Upper lobe of left lung (tissue), 6 donors: ENCODE measurements around the gene TNFAIP8L2. TPM values are rescaled to one million over a fixed set of nuclear protein-coding genes. Genes with fewer than 3 reads are reported as not detected.

Source experiments
- ATAC-seq, 2 donors: fragments of 200-7000 bp; cut with Tn5 transposase; one replicate each; pipeline ENCODE4 v1.9.1; 2022; ENCODE audit warnings: mild to moderate bottlenecking in 2 of 2, moderate library complexity in 2 of 2; ENCODE audit not compliant: low FRiP score in 2 of 2
- DNase-seq, 2 donors: peaks; one replicate each; pipeline ENCODE4 v3.0.0-alpha.2; 2019 to 2020
- H3K27ac ChIP-seq, 4 donors: fragments of 200-600 bp; sonication (generic); one replicate each; pipeline ENCODE4 v1.5.1; 2016 to 2019
- H3K27me3 ChIP-seq, 4 donors: fragments of 200-600 bp; sonication (generic); one replicate each; pipeline ENCODE4 v1.5.1; 2017 to 2019
- H3K36me3 ChIP-seq, 4 donors: fragments of 200-600 bp; sonication (generic); one replicate each; pipeline ENCODE4 v1.5.1; 2016 to 2019
- H3K4me1 ChIP-seq, 4 donors: fragments of 200-600 bp; sonication (generic); one replicate each; pipeline ENCODE4 v1.5.1; 2018 to 2019
- H3K4me3 ChIP-seq, 4 donors: fragments of 200-600 bp; sonication (generic); one replicate each; pipeline ENCODE4 v1.5.1; 2017 to 2019; ENCODE audit warnings: mild to moderate bottlenecking in 2 of 4, moderate library complexity in 1 of 4
- H3K9me3 ChIP-seq, 4 donors: fragments of 200-600 bp; sonication (generic); one replicate each; pipeline ENCODE4 v1.5.1; 2018 to 2019
- CTCF ChIP-seq, 6 experiments: fragments of 450-650 bp in 4 of 6; fragments of 200-600 bp in 2 of 6; sonication (generic) in 2 of 6; IDR thresholded peaks; one replicate each; pipeline ENCODE4 v1.5.1; 2016 to 2019; ENCODE audit warnings: antibody characterized with exemption in 6 of 6
- EP300 ChIP-seq, 4 donors: sonication (generic); formaldehyde crosslinking; IDR thresholded peaks; one replicate each; pipeline ENCODE4 v1.5.1; 2017; ENCODE audit warnings: antibody characterized with exemption in 4 of 4, control low read depth in 2 of 4
- POLR2A ChIP-seq, 4 donors: fragments of 450-650 bp; IDR thresholded peaks; one replicate each; pipeline ENCODE4 v1.5.1; 2016 to 2017; ENCODE audit warnings: antibody characterized with exemption in 4 of 4, mild to moderate bottlenecking in 2 of 4
- POLR2AphosphoS5 ChIP-seq, 2 donors: sonication (generic); formaldehyde crosslinking; IDR thresholded peaks; one replicate each; pipeline ENCODE4 v1.5.1; 2017; ENCODE audit warnings: antibody characterized with exemption in 2 of 2
- WGBS, 2 donors: methylation state at CpG; one replicate each; pipeline ENCODE4 v1.1.5; 2017 to 2018; 5-methylcytosine and 5-hydroxymethylcytosine counted together
- total RNA-seq, 6 donors: library from RNA; depleted of rRNA in 4 of 6; stranded (reverse); fragments of >200 nt in 4 of 6; gene quantifications; one replicate each; pipeline versions ENCODE4 v1.1.0 to v1.2.1, GENCODE V29; 2016 to 2021
- donor health status: DM: no; HTN: no; CAD: no; lungs with moderate emphysema.
- donor health status: DM: no; HTN: yes; CAD: no; lungs with severe emphysema.

The TNFAIP8L2 gene
- total RNA-seq, 6 donors from 2014 or later: 7.4 to 19.1 (median 15.8) TPM

GRCh38 chr1:151147665-151148064, 8.8 kb upstream of the TNFAIP8L2 start:
- ATAC-seq (no peak), DNase-seq (no peak)
- H3K36me3 ChIP-seq: no peaks in the 10 kb centered on the region
- H3K4me3 ChIP-seq: no peak overlapping the region
- H3K27ac ChIP-seq: peak overlapping the region in 3 of 4 donors; percentile 68 to 80 (median 73)
- TF ChIP-seq POLR2A (IDR thresholded peaks at IDR 0.05) (no peak), POLR2AphosphoS5 (IDR thresholded peaks at IDR 0.05) (no peak), CTCF (IDR thresholded peaks at IDR 0.05) (no peak)
- H3K27me3 ChIP-seq: no peaks in the 10 kb centered on the region
- no peaks in the 10 kb centered on the region for H3K9me3 ChIP-seq
- peaks cover 21 to 28% (median 25%) of the 10 kb centered on the region in 4 donors for H3K4me1 ChIP-seq
- WGBS, 2 donors: 93 to 100% methylated on average over 2 of the region's 2 CpGs

DNA sequence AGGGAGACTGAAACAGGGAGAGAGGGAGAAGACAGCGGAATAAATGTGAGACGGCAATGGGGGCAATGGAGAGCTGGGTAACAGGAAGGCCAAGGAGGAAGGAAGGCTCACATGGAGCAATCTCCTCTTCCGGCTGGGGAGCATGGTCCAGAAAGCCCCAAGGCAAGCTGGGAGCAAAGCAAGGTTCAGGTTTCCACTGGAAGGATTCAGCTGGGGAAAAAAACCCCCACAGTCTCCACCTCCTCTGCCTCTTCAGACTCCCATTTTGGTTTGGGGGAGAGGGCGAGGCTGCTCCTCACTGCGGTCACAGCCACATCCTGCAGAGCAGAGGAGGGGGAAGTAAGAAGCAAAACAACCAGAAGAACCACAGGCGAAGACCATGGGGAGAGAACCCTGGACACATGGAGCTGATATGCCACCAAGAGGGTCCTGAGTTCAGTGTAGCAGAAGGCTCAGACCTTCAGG, 650 bp downstream of the TNFAIP8L2 start:
- peaks cover 5 to 23% (median 11%) of the 10 kb centered on the region in 4 donors for H3K4me1 ChIP-seq
- H3K27ac ChIP-seq: peak overlapping the region; percentile 66 to 81 (median 74)
- no peaks in the 10 kb centered on the region for H3K27me3 ChIP-seq
- 69 to 72% methylated on average over 6 of the region's 6 CpGs for WGBS, 2 donors
- peaks cover 9 to 38% (median 21%) of the 10 kb centered on the region in 4 donors for H3K36me3 ChIP-seq
- DNase-seq: peak in 1 of 2 donors; percentile 45
- H3K9me3 ChIP-seq: no peaks in the 10 kb centered on the region
- H3K4me3 ChIP-seq: peak overlapping the region; percentile 14 to 50 (median 44)
- peak; percentile 48 to 66 for ATAC-seq
- TF ChIP-seq POLR2AphosphoS5 (IDR thresholded peaks at IDR 0.05) (peak in 1 of 2 donors; percentile 22), POLR2A (IDR thresholded peaks at IDR 0.05) (no peak)

DNA sequence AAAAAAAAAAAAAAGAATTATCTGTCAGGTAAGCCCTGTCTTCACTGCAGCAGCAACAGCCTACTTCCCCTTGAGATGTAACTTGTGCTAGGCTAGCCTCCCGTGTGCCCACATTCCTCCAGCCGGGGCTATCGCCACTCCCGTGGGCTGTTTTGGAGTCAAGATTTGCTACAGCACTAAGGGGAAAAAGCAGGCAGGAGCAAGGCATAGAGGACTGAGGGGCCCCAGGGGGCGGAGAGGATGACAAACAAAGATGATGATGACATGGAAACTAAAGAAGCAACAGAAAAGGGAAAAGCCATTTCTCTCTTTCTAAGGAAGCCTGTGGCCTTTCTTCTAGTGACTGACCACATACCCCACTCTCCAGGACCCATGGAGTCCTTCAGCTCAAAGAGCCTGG, 1.9 kb downstream of the TNFAIP8L2 start:
- WGBS, 2 donors: 72 to 80% methylated on average over 5 of the region's 5 CpGs
- no peak for DNase-seq
- no peaks in the 10 kb centered on the region for H3K27me3 ChIP-seq
- peak overlapping the region in 1 of 4 donors; percentile 50 for H3K4me3 ChIP-seq
- H3K4me1 ChIP-seq: peaks cover 5 to 26% (median 11%) of the 10 kb centered on the region in 4 donors
- H3K27ac ChIP-seq: peak overlapping the region; percentile 5 to 80 (median 66)
- H3K36me3 ChIP-seq: peaks cover 9 to 38% (median 21%) of the 10 kb centered on the region in 4 donors
- no peaks in the 10 kb centered on the region for H3K9me3 ChIP-seq
- TF ChIP-seq POLR2A (IDR thresholded peaks at IDR 0.05): no peak
- no peak for TF ChIP-seq POLR2AphosphoS5 (IDR thresholded peaks at IDR 0.05)
- no peak for TF ChIP-seq CTCF (IDR thresholded peaks at IDR 0.05)
- TF ChIP-seq EP300 (IDR thresholded peaks at IDR 0.05): no peak
- ATAC-seq: no peak

DNA sequence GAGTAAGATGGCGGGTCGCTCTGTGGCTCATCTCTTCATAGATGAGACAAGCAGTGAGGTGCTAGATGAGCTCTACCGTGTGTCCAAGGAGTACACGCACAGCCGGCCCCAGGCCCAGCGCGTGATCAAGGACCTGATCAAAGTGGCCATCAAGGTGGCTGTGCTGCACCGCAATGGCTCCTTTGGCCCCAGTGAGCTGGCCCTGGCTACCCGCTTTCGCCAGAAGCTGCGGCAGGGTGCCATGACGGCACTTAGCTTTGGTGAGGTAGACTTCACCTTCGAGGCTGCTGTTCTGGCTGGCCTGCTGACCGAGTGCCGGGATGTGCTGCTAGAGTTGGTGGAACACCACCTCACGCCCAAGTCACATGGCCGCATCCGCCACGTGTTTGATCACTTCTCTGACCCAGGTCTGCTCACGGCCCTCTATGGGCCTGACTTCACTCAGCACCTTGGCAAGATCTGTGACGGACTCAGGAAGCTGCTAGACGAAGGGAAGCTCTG, 2.4 kb downstream of the TNFAIP8L2 start:
- WGBS, 2 donors: 73 to 88% methylated on average over 13 to 22 of the region's 22 CpGs
- H3K4me3 ChIP-seq: peak overlapping the region in 1 of 4 donors; percentile 50

GRCh38 chr1:151159373-151159772, 2.9 kb downstream of the TNFAIP8L2 start:
- Histone ChIP-seq H3K4me3 (no peak overlapping the region), H3K27ac (peak overlapping the region in 2 of 4 donors; percentile 56 to 64), H3K27me3 (no peaks in the 10 kb centered on the region), H3K4me1 (peaks cover 7 to 32% (median 14%) of the 10 kb centered on the region in 4 donors), H3K36me3 (peaks cover 9 to 38% (median 21%) of the 10 kb centered on the region in 4 donors), H3K9me3 (no peaks in the 10 kb centered on the region)
- ATAC-seq (no peak), DNase-seq (no peak)
- TF ChIP-seq POLR2AphosphoS5 (IDR thresholded peaks at IDR 0.05) (no peak), EP300 (IDR thresholded peaks at IDR 0.05) (no peak), POLR2A (IDR thresholded peaks at IDR 0.05) (no peak), CTCF (IDR thresholded peaks at IDR 0.05) (no peak)

More for the DNA sequence above, 2.4 kb downstream of the TNFAIP8L2 start:
- Histone ChIP-seq H3K27ac (peak overlapping the region in 3 of 4 donors; percentile 56 to 80 (median 64)), H3K36me3 (peaks cover 9 to 38% (median 21%) of the 10 kb centered on the region in 4 donors), H3K4me1 (peaks cover 5 to 29% (median 11%) of the 10 kb centered on the region in 4 donors), H3K27me3 (no peaks in the 10 kb centered on the region), H3K9me3 (no peaks in the 10 kb centered on the region)
- DNase-seq: peak in 1 of 2 donors; percentile 64
- ATAC-seq: no peak
- TF ChIP-seq POLR2A (IDR thresholded peaks at IDR 0.05) (no peak), EP300 (IDR thresholded peaks at IDR 0.05) (no peak), POLR2AphosphoS5 (IDR thresholded peaks at IDR 0.05) (no peak), CTCF (IDR thresholded peaks at IDR 0.05) (no peak)
